ENCODE results near the gene TCAF1. TPM values are rescaled to one million over a fixed set of nuclear protein-coding genes. Genes with fewer than 3 reads are reported as not detected.
"Not testable (repeated sequence)": the region's sequence is repeated elsewhere in the genome, so short reads cannot be mapped to it uniquely, and the experiment has no call there.

TCAF1 gene
- total RNA-seq, 4 donors from 2014 or later = 32.7 to 61.2 (median 44.4) TPM

- H3K4me1 ChIP-seq, H3K9me3 ChIP-seq, H3K27me3 ChIP-seq, H3K36me3 ChIP-seq: not testable (repeated sequence)
- peak; percentile 89 to 97 for DNase-seq (ENCODE audit: low spot score in 2 of 2)
- Histone ChIP-seq H3K27ac (peak overlapping the region in 1 of 4 donors; percentile 46), H3K4me3 (peak overlapping the region in 2 of 4 donors; percentile 32 to 44)
- peak in 3 of 5 experiments; percentile 53 to 78 (median 70) for TF ChIP-seq CTCF (IDR thresholded peaks at IDR 0.05)
- 2 to 5% methylated on average over 4 to 10 of the region's 24 CpGs for WGBS, 2 donors
Measured at GRCh38 chr7:143837223-143837622, 64.8 kb downstream of the TCAF1 start.

- not testable (repeated sequence) for H3K9me3 ChIP-seq
Measured at GRCh38 chr7:143836622-143837021, 65.4 kb downstream of the TCAF1 start.

DNA sequence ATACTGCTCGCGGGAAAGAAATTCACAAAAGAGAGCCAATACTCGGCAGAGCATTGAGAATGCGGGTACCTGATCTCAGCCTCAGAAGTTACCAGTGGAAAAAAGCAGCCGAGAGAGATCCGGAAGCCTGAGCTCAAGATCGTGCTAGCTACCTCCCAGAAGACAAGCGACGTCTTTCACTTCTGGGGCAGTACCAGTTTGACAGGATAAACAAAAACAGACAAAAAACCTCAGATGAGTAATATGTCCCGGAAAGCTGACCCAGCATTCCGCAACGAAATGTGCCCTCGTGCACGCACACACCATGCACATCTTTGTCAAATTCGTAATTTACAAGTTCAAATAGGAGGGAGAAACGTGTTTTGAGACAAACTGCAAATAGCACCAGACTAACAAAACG lies 65.9 kb downstream of the TCAF1 start:
- H3K4me1 ChIP-seq; DNase-seq (ENCODE audit: low spot score in 2 of 2); H3K9me3 ChIP-seq; H3K36me3 ChIP-seq; H3K27ac ChIP-seq; H3K27me3 ChIP-seq; H3K4me3 ChIP-seq: not testable (repeated sequence)
- no CpG with 5 or more reads among the region's 17 CpGs for WGBS, 2 donors

More at GRCh38 chr7:143836622-143837021, 65.4 kb downstream of the TCAF1 start:
- Histone ChIP-seq H3K27ac (peak overlapping the region in 2 of 4 donors; percentile 72 to 77), H3K4me3 (peak overlapping the region in 3 of 4 donors; percentile 46 to 53 (median 47))
- H3K27me3 ChIP-seq, H3K4me1 ChIP-seq, H3K36me3 ChIP-seq: not testable (repeated sequence)
- peak; percentile 93 to 95 for DNase-seq (ENCODE audit: low spot score in 2 of 2)
- peak in 1 of 2 donors; percentile 30 for TF ChIP-seq EP300 (IDR thresholded peaks at IDR 0.05)
- no CpG with 5 or more reads among the region's 38 CpGs for WGBS, 2 donors

- DNase-seq (ENCODE audit: low spot score in 2 of 2); H3K4me1 ChIP-seq; H3K27me3 ChIP-seq; H3K4me3 ChIP-seq; H3K9me3 ChIP-seq; H3K36me3 ChIP-seq; H3K27ac ChIP-seq: not testable (repeated sequence)
- WGBS, 2 donors = no CpG with 5 or more reads among the region's 5 CpGs
Measured at GRCh38 chr7:143826578-143826977, 75.4 kb downstream of the TCAF1 start.

- not testable (repeated sequence) for H3K4me1 ChIP-seq; H3K27me3 ChIP-seq; H3K27ac ChIP-seq; H3K36me3 ChIP-seq; DNase-seq (ENCODE audit: low spot score in 2 of 2); H3K9me3 ChIP-seq; H3K4me3 ChIP-seq
- WGBS, 2 donors = 100% methylated on average over 1 of the region's 7 CpGs; no CpG with 5 or more reads in 1 of the 2 donors
Measured at GRCh38 chr7:143824295-143825135, 77.5 kb downstream of the TCAF1 start.

GRCh38 chr7:143823634-143824294 lies 78.2 kb downstream of the TCAF1 start:
- not testable (repeated sequence) for DNase-seq (ENCODE audit: low spot score in 2 of 2); H3K27ac ChIP-seq; H3K4me1 ChIP-seq; H3K36me3 ChIP-seq; H3K4me3 ChIP-seq; H3K9me3 ChIP-seq; H3K27me3 ChIP-seq
- 100% methylated on average over 2 of the region's 3 CpGs; no CpG with 5 or more reads in 1 of the 2 donors for WGBS, 2 donors

GRCh38 chr7:143821392-143822277 lies 80.3 kb downstream of the TCAF1 start:
- not testable (repeated sequence) for H3K27me3 ChIP-seq; H3K27ac ChIP-seq; H3K4me1 ChIP-seq; H3K9me3 ChIP-seq; DNase-seq (ENCODE audit: low spot score in 2 of 2); H3K36me3 ChIP-seq; H3K4me3 ChIP-seq
- WGBS, 2 donors = 0% methylated on average over 2 of the region's 12 CpGs; no CpG with 5 or more reads in 1 of the 2 donors

DNA sequence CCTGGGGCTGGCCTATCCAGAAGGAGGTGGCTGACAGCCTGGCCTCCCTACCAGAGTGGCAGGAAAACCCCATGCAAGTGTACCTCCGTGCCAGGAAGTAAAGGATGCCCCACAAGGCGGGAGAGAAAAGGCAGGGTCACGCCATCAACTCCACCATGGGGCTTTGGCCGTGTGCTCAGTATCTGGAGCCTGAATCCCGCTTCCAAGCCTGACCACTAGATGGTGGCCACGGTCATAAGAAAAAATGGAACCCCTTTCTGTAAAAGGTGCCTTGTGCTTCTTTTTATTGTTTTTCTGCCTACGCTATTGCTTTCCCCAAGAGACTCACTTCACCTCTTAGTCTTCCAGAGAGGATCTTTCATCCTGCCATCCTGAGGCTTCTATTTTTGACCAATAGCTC lies 84.1 kb downstream of the TCAF1 start:
- not testable (repeated sequence) for H3K36me3 ChIP-seq; H3K4me1 ChIP-seq; H3K27ac ChIP-seq; H3K4me3 ChIP-seq; H3K9me3 ChIP-seq; DNase-seq (ENCODE audit: low spot score in 2 of 2); H3K27me3 ChIP-seq
- no CpG with 5 or more reads among the region's 7 CpGs for WGBS, 2 donors

- not testable (repeated sequence) for H3K4me1 ChIP-seq; H3K4me3 ChIP-seq; H3K27me3 ChIP-seq; H3K9me3 ChIP-seq; H3K27ac ChIP-seq; H3K36me3 ChIP-seq; DNase-seq (ENCODE audit: low spot score in 2 of 2)
- no CpG with 5 or more reads among the region's 8 CpGs for WGBS, 2 donors
Measured at GRCh38 chr7:143816471-143817133, 85.4 kb downstream of the TCAF1 start.

- H3K4me3 ChIP-seq; H3K27ac ChIP-seq; H3K4me1 ChIP-seq; DNase-seq (ENCODE audit: low spot score in 2 of 2); H3K27me3 ChIP-seq; H3K36me3 ChIP-seq; H3K9me3 ChIP-seq: not testable (repeated sequence)
- WGBS, 2 donors = no CpG with 5 or more reads among the region's 6 CpGs
Measured at GRCh38 chr7:143810639-143811038, 91.3 kb downstream of the TCAF1 start.

- DNase-seq (ENCODE audit: low spot score in 2 of 2) = peak in 1 of 2 donors; percentile 14
- H3K27me3 ChIP-seq, H3K4me3 ChIP-seq, H3K36me3 ChIP-seq, H3K9me3 ChIP-seq, H3K4me1 ChIP-seq, H3K27ac ChIP-seq: not testable (repeated sequence)
- no CpG with 5 or more reads among the region's 5 CpGs for WGBS, 2 donors
Measured at GRCh38 chr7:143806664-143807071, 95.3 kb downstream of the TCAF1 start.

Measured in tibial nerve (tissue), 4 donors.